ENCODE data around the gene KNDC1.

- no peak for TF ChIP-seq CTCF (IDR thresholded peaks at IDR 0.05)
- no peak for TF ChIP-seq POLR2A (IDR thresholded peaks at IDR 0.05)
Measured at GRCh38 chr10:133178357-133179127, 18.5 kb downstream of the KNDC1 start.
